Measurements from ENCODE around the gene RAB11FIP3. TPM values are rescaled to one million over a fixed set of nuclear protein-coding genes. Genes with fewer than 3 reads are reported as not detected.

RAB11FIP3 gene
- total and polyA plus RNA-seq, 2 of the 13 experiments (the other 11 are each of a cell fraction or from before 2014, with no cell fraction given), result 34.3 to 57.6 TPM

DNA sequence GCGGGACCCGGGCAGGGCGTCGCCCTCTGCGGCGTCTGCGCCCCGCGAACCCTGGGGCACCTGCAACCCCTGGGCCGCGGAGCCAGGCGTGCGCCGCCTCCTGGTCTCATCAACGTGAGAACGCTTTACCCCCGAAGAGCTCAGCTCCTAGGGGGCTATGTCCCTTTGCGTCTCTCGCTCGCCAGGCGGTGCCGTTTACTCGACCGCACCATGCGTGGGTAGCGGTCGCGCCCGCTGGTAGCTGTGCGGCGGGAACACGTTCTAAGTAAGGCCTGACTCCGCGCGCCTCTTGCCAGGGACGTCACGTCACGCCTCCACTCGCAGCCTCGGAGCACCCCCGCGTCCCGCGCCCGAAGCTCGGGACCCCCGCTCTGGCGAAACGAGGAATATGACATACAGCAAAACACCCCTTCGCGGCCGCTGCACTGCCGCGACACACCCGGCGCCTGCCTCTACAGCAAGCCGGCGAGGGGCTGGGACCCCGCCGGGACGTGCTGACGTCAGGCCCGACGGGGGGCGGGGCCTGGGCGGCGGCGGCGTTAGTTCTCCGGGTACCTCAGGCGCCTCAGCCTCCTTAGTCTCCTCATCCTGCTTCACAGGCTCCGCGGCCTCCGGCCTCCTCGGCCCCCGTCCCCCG is at the start of gene RAB11FIP3 (continued):
- TF ChIP-seq GABPB1 (CRISPR knock-in tag; IDR thresholded peaks at IDR 0.05) (peak; percentile 71), ZNF253 (CRISPR knock-in tag; IDR thresholded peaks at IDR 0.05; ENCODE audit: borderline replicate concordance) (no peak), ZNF510 (CRISPR knock-in tag; IDR thresholded peaks at IDR 0.05; ENCODE audit: low read depth) (no peak), KLF9 (CRISPR knock-in tag; IDR thresholded peaks at IDR 0.05; ENCODE audit: low read depth) (no peak), LCORL (IDR thresholded peaks at IDR 0.05) (no peak), LCORL (CRISPR knock-in tag; IDR thresholded peaks at IDR 0.05) (peak; percentile 83), KAT8 (CRISPR knock-in tag; IDR thresholded peaks at IDR 0.05) (peak; percentile 42), ZSCAN31 (CRISPR knock-in tag; IDR thresholded peaks at IDR 0.05; ENCODE audit: low read depth) (peak; percentile 65), MED1 (CRISPR knock-in tag; IDR thresholded peaks at IDR 0.05) (peak; percentile 53), ZSCAN30 (CRISPR knock-in tag; IDR thresholded peaks at IDR 0.05) (no peak), JARID2 (CRISPR knock-in tag; IDR thresholded peaks at IDR 0.05; ENCODE audit: insufficient replicate concordance) (peak; percentile 83), ZNF17 (CRISPR knock-in tag; IDR thresholded peaks at IDR 0.05) (no peak), ZNF678 (CRISPR knock-in tag; IDR thresholded peaks at IDR 0.05) (no peak)
- TF ChIP-seq, protein P1, sequence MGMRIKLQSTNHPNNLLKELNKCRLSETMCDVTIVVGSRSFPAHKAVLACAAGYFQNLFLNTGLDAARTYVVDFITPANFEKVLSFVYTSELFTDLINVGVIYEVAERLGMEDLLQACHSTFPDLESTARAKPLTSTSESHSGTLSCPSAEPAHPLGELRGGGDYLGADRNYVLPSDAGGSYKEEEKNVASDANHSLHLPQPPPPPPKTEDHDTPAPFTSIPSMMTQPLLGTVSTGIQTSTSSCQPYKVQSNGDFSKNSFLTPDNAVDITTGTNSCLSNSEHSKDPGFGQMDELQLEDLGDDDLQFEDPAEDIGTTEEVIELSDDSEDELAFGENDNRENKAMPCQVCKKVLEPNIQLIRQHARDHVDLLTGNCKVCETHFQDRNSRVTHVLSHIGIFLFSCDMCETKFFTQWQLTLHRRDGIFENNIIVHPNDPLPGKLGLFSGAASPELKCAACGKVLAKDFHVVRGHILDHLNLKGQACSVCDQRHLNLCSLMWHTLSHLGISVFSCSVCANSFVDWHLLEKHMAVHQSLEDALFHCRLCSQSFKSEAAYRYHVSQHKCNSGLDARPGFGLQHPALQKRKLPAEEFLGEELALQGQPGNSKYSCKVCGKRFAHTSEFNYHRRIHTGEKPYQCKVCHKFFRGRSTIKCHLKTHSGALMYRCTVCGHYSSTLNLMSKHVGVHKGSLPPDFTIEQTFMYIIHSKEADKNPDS (CRISPR knock-in tag; IDR thresholded peaks at IDR 0.05), result peak; percentile 87; the same call in 1 of the 2 replicates
- TF ChIP-seq, protein P2, sequence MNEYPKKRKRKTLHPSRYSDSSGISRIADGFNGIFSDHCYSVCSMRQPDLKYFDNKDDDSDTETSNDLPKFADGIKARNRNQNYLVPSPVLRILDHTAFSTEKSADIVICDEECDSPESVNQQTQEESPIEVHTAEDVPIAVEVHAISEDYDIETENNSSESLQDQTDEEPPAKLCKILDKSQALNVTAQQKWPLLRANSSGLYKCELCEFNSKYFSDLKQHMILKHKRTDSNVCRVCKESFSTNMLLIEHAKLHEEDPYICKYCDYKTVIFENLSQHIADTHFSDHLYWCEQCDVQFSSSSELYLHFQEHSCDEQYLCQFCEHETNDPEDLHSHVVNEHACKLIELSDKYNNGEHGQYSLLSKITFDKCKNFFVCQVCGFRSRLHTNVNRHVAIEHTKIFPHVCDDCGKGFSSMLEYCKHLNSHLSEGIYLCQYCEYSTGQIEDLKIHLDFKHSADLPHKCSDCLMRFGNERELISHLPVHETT (CRISPR knock-in tag; conservative IDR thresholded peaks at IDR 0.05), result peak; percentile 34; the same call in 1 of the 2 replicates
- TF ChIP-seq, protein P3, sequence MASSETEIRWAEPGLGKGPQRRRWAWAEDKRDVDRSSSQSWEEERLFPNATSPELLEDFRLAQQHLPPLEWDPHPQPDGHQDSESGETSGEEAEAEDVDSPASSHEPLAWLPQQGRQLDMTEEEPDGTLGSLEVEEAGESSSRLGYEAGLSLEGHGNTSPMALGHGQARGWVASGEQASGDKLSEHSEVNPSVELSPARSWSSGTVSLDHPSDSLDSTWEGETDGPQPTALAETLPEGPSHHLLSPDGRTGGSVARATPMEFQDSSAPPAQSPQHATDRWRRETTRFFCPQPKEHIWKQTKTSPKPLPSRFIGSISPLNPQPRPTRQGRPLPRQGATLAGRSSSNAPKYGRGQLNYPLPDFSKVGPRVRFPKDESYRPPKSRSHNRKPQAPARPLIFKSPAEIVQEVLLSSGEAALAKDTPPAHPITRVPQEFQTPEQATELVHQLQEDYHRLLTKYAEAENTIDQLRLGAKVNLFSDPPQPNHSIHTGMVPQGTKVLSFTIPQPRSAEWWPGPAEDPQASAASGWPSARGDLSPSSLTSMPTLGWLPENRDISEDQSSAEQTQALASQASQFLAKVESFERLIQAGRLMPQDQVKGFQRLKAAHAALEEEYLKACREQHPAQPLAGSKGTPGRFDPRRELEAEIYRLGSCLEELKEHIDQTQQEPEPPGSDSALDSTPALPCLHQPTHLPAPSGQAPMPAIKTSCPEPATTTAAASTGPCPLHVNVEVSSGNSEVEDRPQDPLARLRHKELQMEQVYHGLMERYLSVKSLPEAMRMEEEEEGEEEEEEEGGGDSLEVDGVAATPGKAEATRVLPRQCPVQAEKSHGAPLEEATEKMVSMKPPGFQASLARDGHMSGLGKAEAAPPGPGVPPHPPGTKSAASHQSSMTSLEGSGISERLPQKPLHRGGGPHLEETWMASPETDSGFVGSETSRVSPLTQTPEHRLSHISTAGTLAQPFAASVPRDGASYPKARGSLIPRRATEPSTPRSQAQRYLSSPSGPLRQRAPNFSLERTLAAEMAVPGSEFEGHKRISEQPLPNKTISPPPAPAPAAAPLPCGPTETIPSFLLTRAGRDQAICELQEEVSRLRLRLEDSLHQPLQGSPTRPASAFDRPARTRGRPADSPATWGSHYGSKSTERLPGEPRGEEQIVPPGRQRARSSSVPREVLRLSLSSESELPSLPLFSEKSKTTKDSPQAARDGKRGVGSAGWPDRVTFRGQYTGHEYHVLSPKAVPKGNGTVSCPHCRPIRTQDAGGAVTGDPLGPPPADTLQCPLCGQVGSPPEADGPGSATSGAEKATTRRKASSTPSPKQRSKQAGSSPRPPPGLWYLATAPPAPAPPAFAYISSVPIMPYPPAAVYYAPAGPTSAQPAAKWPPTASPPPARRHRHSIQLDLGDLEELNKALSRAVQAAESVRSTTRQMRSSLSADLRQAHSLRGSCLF (CRISPR knock-in tag; IDR thresholded peaks at IDR 0.05; ENCODE audit: borderline replicate concordance), result no peak
- TF ChIP-seq, protein P4, sequence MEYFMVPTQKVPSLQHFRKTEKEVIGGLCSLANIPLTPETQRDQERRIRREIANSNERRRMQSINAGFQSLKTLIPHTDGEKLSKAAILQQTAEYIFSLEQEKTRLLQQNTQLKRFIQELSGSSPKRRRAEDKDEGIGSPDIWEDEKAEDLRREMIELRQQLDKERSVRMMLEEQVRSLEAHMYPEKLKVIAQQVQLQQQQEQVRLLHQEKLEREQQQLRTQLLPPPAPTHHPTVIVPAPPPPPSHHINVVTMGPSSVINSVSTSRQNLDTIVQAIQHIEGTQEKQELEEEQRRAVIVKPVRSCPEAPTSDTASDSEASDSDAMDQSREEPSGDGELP (IDR thresholded peaks at IDR 0.05; ENCODE audit: borderline replicate concordance, low read depth), result no peak
- TF ChIP-seq, protein P5, sequence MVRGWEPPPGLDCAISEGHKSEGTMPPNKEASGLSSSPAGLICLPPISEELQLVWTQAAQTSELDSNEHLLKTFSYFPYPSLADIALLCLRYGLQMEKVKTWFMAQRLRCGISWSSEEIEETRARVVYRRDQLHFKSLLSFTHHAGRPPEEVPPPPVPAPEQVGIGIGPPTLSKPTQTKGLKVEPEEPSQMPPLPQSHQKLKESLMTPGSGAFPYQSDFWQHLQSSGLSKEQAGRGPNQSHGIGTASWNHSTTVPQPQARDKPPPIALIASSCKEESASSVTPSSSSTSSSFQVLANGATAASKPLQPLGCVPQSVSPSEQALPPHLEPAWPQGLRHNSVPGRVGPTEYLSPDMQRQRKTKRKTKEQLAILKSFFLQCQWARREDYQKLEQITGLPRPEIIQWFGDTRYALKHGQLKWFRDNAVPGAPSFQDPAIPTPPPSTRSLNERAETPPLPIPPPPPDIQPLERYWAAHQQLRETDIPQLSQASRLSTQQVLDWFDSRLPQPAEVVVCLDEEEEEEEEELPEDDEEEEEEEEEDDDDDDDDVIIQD (CRISPR knock-in tag; IDR thresholded peaks at IDR 0.05; ENCODE audit: low read depth), result no peak
